ENCODE results near the gene SLC15A4. TPM values are rescaled to one million over a fixed set of nuclear protein-coding genes. Genes with fewer than 3 reads are reported as not detected.
A peak's percentile ranks its signal among the peaks of the same experiment; 100 is the strongest.
"Not testable (repeated sequence)": the region's sequence is repeated elsewhere in the genome, so short reads cannot be mapped to it uniquely, and the experiment has no call there.

SLC15A4 gene
- total and polyA plus RNA-seq, 8 donors, result 0.89 to 37.8 (median 4.2) TPM

DNA sequence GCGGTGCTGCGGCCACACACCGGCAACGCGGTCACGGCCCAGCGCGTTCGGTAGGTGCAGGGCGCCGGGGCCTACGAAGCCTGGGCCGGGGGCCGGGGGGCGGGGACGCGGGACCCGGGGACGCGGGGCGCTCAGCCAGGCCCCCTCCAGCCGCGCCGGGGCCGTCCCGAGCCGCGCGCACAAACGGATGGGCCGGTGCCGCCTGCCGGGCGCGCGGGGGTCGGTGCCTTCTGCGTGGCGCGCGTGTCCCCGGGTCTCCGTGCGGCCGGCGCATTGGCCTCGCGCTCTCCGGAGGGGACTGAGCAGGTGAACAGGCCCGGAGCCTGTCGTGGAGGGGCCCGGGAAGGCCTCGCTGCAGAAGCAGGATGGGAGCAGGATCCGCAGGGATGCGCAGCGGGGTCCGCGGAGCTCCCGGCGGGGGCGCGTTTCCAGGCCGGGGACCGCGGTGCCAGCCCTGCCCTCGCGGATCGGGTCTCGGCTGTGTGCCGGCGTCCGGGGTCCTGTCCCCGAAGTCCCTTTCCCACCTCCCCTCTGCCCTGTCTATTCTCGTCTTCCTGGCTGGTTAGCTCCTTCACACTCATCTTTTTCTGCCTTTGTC lies 29.9 kb upstream of the SLC15A4 start:
- 1 to 4% (median 3%) methylated on average over 24 to 73 of the region's 74 CpGs for WGBS, 5 donors
- peak overlapping the region in 2 of 5 donors; percentile 32 to 78 for H3K27ac ChIP-seq
- H3K9me3 ChIP-seq, result no peaks in the 10 kb centered on the region
- DNase-seq, result peak in 1 of 2 donors; percentile 19
- H3K27me3 ChIP-seq, result peaks cover 8 to 52% (median 21%) of the 10 kb centered on the region in 3 donors
- H3K36me3 ChIP-seq, result no peaks in the 10 kb centered on the region
- peak overlapping the region in 3 of 4 donors; percentile 8 to 39 (median 36) for H3K4me3 ChIP-seq
- TF ChIP-seq EP300 (IDR thresholded peaks at IDR 0.05) (no peak), POLR2AphosphoS5 (IDR thresholded peaks at IDR 0.05) (no peak), POLR2A (IDR thresholded peaks at IDR 0.05) (no peak)
- TF ChIP-seq, protein P1, sequence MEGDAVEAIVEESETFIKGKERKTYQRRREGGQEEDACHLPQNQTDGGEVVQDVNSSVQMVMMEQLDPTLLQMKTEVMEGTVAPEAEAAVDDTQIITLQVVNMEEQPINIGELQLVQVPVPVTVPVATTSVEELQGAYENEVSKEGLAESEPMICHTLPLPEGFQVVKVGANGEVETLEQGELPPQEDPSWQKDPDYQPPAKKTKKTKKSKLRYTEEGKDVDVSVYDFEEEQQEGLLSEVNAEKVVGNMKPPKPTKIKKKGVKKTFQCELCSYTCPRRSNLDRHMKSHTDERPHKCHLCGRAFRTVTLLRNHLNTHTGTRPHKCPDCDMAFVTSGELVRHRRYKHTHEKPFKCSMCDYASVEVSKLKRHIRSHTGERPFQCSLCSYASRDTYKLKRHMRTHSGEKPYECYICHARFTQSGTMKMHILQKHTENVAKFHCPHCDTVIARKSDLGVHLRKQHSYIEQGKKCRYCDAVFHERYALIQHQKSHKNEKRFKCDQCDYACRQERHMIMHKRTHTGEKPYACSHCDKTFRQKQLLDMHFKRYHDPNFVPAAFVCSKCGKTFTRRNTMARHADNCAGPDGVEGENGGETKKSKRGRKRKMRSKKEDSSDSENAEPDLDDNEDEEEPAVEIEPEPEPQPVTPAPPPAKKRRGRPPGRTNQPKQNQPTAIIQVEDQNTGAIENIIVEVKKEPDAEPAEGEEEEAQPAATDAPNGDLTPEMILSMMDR (IDR thresholded peaks at IDR 0.05), result no peak
- H3K4me1 ChIP-seq, result peaks cover 0 to 7% (median 5%) of the 10 kb centered on the region in 4 donors
- intact Hi-C loops (cut with DNase I; ENCODE audit: low total_unique reads), result no loop called here

GRCh38 chr12:128852885-128853599 lies 29.3 kb upstream of the SLC15A4 start, which contains the start of gene GLT1D1:
Gene GLT1D1, plus strand, starts transcription at chr12:128853478. Its CDS starts 104 bp downstream, at chr12:128853582.
- Histone ChIP-seq H3K4me1 (peaks cover 0 to 7% (median 5%) of the 10 kb centered on the region in 4 donors), H3K36me3 (no peaks in the 10 kb centered on the region), H3K27me3 (peaks cover 8 to 52% (median 21%) of the 10 kb centered on the region in 3 donors), H3K27ac (peak within 1 kb of the TSS in 2 of 5 donors; percentile 32 to 78), H3K9me3 (no peaks in the 10 kb centered on the region), H3K4me3 (peak within 1 kb of the TSS in 3 of 4 donors; percentile 8 to 39 (median 36))
- WGBS, 5 donors, result 25 to 60% (median 38%) methylated on average over 4 to 56 of the region's 56 CpGs
- intact Hi-C loops (cut with DNase I; ENCODE audit: low total_unique reads), result no loop called here
- no peak for DNase-seq
- TF ChIP-seq, protein P1 (IDR thresholded peaks at IDR 0.05), result no peak
- TF ChIP-seq POLR2AphosphoS5 (IDR thresholded peaks at IDR 0.05) (no peak), POLR2A (IDR thresholded peaks at IDR 0.05) (no peak), EP300 (IDR thresholded peaks at IDR 0.05) (no peak)

DNA sequence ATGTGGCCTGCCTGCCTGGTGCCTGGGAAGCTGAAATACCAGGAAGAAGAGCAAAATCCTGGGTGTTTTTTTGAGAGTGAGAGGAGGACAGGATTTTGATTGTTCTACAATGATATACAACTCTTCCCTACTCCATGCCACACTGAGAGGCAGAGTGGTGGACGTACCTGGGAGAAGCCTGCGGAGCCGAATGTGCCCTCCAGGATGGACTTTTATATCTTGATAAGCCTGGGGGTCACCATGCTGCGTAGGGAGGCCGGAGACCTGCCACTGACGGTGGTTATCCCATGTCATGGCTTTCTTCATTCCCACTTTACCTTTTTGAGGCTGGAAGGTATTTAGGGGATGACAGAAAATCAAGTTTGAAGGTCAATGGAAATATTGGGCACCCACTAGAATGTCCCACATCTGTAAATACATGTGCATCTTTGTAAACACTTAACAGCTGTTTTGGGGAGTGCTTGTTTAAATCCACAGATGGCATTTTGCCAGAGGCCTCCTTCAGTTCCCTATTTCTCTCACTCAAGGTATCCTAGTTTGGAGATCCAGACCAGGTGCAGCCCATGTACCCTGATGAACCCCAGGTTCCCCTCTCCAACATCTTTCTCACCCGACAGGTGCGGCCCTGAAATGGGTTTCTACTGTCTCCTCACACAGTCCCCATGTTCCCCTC lies 28.4 kb upstream of the SLC15A4 start:
- Histone ChIP-seq H3K27me3 (peaks cover 8 to 52% (median 21%) of the 10 kb centered on the region in 3 donors), H3K36me3 (no peaks in the 10 kb centered on the region), H3K27ac (peak overlapping the region in 1 of 5 donors; percentile 78), H3K4me3 (peak overlapping the region in 2 of 4 donors; percentile 19 to 36), H3K4me1 (peaks cover 0 to 7% (median 5%) of the 10 kb centered on the region in 4 donors), H3K9me3 (no peaks in the 10 kb centered on the region)
- intact Hi-C loops (cut with DNase I; ENCODE audit: low total_unique reads), result no loop called here
- no peak for TF ChIP-seq POLR2AphosphoS5 (IDR thresholded peaks at IDR 0.05)
- TF ChIP-seq, protein P1 (IDR thresholded peaks at IDR 0.05), result no peak
- TF ChIP-seq POLR2A (IDR thresholded peaks at IDR 0.05), result no peak
- no peak for TF ChIP-seq EP300 (IDR thresholded peaks at IDR 0.05)
- DNase-seq, result no peak
- 81 to 90% (median 83%) methylated on average over 8 of the region's 8 CpGs for WGBS, 5 donors

GRCh38 chr12:128851429-128851828 lies 27.7 kb upstream of the SLC15A4 start:
- H3K9me3 ChIP-seq; H3K4me1 ChIP-seq; H3K27ac ChIP-seq; intact Hi-C loops (cut with DNase I; ENCODE audit: low total_unique reads); H3K4me3 ChIP-seq; H3K36me3 ChIP-seq; DNase-seq: not testable (repeated sequence)
- H3K27me3 ChIP-seq, result peaks cover 8 to 49% (median 21%) of the 10 kb centered on the region in 3 donors
- WGBS, 5 donors, result 80 to 88% (median 81%) methylated on average over 7 of the region's 7 CpGs

Data from stomach (tissue), 9 donors.